NCI-H2227 (cell line): Measurements from ENCODE around the gene ARL14.
"Not testable (repeated sequence)": the region's sequence is repeated elsewhere in the genome, so short reads cannot be mapped to it uniquely, and the experiment has no call there.

Experiments
- DNase-seq: peaks from one replicate; lab custom pipeline; 2025; ENCODE audit not compliant: unreplicated experiment; lab: John Stamatoyannopoulos, UW

Gene ARL14

DNA sequence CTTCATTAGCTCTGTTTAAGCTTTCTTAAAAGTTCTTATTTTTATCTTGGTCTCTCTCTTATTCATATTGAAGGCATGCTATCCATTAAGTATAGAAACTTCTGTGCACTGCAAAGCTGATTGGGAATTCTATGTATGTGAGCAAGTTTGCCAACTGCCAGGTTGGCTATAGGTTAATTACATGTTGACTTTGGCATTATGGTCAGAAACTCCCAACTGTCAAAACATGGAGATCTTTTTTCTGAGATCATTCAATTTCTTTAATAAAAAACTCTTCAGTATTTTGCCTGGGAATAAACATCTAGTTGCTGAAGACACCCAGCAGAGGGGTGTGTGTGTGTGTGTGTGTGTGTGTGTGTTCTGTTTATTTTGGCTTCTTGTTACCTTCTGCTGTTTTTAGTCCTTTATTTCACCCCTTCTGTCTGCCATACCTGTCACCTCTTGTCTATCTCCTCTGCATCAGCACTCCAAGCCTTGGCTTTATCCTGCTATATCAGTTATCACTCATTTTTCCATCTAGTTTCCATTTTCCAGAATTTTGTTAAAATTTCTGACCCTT, 1.3 kb upstream of the ARL14 start:
- DNase-seq = no peak

DNA sequence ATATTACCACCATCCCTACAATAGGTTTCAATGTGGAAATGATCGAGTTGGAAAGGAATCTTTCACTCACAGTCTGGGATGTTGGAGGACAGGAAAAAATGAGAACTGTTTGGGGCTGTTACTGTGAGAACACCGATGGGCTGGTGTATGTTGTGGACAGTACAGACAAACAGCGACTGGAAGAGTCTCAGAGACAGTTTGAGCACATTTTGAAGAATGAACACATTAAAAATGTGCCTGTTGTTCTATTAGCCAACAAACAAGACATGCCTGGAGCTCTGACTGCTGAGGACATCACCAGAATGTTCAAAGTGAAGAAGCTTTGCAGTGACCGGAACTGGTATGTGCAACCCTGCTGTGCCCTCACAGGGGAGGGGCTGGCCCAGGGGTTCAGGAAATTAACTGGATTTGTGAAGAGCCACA, 510 bp downstream of the ARL14 start:
- DNase-seq = no peak

GRCh38 chr3:160678292-160678842, 1.4 kb downstream of the ARL14 start:
- no peak for DNase-seq

DNA sequence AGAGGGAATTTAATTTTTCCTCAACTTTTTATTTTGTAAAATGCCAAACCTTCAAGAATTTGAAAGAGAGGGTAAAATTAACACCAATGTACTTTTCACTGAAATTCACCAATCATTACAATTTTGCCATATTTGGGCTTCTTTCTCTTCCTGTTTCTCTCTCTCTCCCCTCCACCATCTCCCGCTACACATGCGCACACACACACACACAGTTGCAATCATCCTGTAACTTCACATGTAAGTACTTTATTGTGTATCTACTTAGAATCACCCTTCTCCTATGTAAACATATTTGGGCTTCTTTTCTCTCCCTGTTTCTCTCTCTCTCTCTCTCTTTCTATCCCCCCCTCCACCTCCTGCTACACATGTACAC, 7.4 kb downstream of the ARL14 start:
- DNase-seq = no peak

DNA sequence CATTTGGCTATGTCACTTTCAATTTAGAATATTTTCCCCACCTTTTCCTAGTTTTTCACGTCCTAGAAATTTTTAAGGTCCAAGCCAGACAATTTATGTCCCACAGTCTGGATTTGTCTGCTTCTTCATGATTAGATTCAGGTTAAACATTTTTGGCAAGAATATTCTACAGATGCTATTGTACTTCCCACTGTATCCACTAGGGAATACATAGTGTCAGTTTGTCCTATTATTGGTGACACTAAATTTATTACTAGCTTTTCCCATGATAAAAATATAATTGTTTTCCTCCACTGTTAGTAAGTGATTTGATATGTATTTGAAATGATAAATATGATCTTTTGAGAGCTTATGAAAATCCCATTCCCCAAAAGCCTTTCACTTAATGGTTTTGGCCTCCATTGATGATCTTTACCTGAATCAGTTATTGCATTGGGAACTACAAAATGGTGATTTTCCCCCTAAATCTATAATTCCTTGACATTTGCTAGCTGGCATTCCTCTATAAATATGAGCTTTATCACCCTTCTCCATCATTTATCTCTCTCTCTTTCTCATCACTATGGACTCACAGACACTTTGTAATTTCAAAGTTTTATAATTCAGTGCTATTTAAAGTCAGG, 8.3 kb downstream of the ARL14 start:
- DNase-seq = no peak

DNA sequence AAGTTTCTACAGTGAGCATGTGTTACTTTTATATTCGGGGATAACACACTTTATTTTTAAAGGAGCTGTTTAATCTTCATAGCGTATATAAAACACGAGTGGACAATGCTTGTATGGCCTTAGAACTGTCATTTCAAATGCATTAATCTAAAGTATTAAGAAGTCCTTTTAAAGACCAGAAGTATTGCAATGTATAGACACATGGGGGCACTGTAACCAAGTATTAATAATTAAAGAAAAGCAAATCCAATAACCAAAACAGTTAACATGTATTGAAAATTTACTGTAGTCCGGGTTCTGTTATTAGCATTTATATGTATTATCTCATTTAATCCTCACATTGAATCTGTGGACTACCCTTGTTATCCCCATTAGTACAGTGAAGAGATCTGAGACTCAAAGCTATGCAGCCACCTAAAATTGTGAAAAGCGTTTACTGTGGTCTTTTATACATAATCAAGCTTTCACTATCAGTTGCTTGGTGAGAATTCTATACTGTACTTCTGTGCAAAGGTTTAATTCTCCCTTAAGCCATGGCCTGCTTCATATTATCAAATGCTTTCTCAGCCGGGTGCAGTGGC, 10.1 kb downstream of the ARL14 start:
- peak; percentile 13 for DNase-seq

GRCh38 chr3:160691151-160691550, 14.2 kb downstream of the ARL14 start:
- DNase-seq = no peak

GRCh38 chr3:160691962-160692361, 15.0 kb downstream of the ARL14 start:
- DNase-seq = no peak

DNA sequence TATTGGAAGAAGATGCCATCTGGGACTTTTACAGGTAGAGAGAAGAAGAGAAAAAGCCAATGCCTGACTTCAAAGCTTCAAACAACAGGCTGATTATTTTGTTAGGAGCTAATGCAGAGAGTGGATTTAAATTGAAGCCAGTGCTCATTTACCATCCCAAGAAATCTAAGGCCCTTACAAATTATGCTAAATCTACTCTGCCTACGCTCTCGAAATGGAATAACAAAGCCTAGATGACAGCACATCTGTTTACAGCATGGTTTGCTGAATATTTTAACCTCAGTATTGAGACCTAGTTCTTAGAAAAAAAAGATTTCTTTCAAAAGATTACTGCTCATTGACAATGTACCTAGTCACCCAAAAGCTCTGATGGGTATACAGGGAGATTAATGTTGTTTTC, 16.2 kb downstream of the ARL14 start:
- DNase-seq = no peak

GRCh38 chr3:160694345-160694744, 17.4 kb downstream of the ARL14 start:
- no peak for DNase-seq

GRCh38 chr3:160695003-160695402, 18.0 kb downstream of the ARL14 start:
- no peak for DNase-seq

DNA sequence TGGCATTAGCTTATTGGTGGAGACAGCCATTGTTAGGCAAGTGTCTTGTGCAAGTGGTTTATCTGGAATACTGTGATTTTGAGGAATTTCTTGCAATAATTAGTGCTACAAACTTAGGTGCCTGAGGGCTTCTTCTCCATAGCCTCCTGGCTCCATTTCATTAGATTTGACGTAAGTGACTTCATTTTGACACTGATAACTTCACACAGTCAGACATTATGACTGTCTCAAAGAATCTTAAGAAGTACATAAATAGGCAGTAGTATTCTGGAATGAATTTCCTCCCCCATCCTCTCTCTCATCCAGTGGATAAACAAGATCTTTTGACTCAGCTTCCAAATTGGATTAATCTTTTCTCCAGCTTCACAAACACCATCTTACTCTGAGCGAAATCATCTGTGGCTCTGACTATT, 19.0 kb downstream of the ARL14 start:
- no peak for DNase-seq

GRCh38 chr3:160697637-160698380, 20.8 kb downstream of the ARL14 start:
- no peak for DNase-seq

DNA sequence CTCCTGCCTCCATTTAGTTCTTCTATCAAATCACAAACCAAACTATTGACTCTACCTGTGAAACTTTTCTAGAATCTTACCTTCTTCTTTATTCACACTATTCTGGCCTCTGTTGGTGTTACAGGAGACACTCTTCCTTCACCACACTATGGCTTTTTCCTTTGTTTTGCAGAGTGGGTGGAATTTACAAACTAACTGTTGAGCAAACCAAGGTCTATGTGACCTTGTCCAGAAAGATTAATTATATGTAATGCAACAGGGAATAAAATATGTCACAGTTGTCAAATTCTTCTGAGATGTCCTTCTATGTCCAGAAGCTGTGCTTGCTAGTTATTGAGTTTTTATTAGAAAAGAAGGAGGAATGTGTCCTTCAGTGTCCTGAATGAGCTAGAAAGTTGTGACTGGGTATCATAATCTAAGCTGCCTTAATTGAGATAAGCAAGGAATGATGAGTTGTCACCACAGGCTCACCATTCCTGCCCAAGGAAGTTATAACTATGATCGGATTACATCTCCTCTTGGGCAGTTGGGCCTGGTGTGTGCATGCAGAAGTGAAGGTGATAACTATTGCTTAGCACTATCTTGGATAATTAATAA, 21.7 kb downstream of the ARL14 start:
- no peak for DNase-seq

GRCh38 chr3:160701490-160701889, 24.5 kb downstream of the ARL14 start:
- DNase-seq = no peak

GRCh38 chr3:160702290-160702689, 25.3 kb downstream of the ARL14 start:
- DNase-seq = no peak

DNA sequence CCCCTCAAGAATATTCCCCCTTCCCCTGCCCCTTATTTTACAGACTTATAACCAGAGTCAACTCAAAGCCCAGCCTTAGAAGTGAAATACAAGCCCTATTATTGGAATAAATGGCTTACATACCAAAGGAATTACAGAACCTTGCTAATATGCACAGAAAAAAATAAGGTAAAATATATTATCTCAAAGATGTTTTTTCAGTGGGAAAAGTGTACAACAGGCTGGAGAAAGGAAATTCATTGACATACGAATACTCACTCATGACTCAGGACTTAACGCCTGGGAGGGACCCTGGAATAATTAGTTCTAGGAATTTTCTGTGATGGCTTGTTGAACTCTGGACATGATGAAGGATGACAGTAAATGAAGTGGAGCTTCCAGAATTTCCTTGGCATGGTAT, 27.0 kb downstream of the ARL14 start:
- DNase-seq = no peak

DNA sequence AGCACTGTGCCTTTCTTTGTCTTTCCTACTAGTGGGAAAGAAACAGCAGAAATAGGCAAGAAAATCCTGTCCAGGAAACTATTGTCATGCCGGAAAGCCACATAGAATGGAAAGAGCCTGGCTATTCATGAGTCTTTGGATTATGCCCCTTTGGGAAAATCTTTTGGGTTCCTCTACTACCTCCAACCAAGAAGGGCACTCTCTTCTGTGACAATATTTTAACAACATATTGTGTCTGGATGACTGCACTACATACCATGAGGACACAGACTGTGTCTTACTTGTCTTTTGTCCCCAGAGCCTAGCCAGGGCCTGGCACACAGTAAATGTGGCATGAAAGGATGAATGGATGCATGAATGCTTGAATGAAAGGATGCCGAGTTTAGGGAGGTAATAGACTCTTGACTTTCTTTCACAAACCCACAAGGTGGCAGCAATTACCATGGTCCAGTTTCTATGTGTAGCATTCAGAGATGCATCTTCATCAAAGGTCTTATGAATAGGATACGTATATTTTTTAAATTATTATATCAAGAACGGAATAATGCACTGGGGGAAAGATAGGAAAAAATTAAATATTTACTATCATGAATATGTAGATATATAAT, 30.3 kb downstream of the ARL14 start:
- DNase-seq = peak; percentile 65

DNA sequence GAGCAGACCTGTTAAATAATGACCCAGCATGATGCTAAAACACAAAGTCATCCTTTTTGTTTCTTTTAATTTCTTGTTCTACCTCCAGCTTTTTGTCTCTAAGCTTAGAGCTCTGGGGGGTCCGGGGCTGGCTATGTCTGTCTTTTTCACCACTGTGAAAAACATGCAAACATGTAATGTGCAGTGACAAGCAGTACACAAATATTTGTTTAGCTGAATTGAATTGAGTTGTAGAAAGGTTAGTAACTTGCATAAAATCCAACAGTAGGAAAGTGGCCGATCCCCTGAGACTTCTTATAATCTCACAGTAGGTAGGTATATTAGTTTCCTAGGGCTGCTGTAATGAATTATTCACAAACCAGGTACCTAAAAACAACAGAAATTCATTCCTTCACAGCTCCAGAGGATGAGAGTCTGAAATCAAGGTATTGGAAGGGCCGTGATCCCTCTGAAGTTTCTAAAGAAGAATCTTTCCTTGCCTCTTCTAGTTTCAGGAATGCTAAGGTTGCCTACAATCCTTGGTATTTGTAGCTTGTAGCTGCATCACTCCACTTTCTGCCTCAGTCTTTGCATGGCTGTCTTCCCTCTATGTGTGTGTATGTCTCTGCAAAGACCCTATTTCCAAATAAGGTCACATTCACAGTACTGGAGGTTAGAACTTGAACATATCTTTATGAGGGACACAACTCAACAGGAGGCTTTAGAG, 32.7 kb downstream of the ARL14 start:
- DNase-seq = no peak

DNA sequence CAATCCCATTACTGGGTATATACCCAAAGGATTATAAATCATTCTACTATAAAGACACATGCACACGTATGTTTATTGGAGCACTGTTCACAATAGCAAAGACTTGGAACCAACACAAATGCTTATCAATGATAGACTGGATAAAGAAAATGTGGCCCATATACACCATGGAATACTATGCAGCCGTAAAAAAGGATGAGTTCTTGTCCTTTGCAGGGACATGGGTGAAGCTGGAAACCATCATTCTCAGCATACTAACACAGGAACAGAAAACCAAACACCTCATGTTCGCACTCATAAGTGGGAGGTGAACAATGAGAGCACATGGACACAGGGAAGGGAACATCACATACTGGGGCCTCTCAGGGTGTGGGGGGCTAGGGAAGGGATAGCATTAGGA, 36.2 kb downstream of the ARL14 start:
- DNase-seq = not testable (repeated sequence)
